ENCODE data around the gene MAN2B2.

The MAN2B2 gene

DNA sequence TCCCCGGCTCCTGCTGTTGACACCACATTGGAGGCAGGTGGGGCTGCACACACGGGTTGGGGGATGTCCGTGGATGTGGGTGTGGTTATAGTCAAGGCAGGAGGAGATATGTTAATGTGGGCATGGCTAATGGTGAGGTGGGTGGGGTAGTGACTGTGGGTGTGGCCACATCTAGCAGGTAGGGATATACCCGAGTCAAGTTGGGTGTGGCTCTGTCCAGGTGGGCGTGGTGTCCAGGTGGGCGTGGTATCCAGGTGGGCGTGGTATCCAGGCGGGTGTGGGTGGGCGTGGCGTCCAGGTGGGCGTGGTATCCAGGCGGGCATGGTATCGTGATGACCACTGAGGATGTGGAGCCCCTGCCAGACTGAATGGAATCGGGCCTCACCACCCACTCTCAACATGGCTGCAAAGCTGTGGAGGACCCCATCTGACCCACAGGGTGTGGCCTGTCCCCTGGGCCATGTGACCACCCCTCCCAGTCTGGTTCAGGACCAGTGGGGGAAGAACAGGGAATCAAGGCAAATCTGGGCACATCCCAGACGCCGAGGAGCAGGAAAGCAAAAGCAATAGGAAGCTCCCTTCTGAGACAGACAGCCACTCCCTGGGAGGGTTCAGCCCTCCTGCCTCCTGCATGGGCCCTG lies 21.0 kb downstream of the MAN2B2 start:
- DNase-seq (ENCODE audit: low read depth), result no peak

DNA sequence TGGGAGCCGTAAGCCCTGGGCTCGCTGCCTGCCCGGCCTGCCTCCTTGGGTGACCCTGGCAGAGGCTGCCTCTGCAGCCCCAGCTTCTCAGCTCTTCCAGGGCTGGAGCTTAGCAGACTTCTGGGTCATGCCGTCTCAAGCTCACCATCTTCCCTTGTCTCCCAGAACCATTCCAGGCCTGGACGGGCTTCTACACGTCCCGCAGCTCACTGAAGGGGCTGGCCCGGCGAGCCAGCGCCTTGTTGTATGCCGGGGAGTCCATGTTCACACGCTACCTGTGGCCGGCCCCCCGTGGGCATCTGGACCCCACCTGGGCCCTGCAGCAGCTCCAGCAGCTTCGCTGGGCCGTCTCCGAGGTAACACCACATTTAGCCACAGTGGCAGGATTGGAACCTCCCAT lies 22.0 kb downstream of the MAN2B2 start:
- no peak for DNase-seq (ENCODE audit: low read depth)

DNA sequence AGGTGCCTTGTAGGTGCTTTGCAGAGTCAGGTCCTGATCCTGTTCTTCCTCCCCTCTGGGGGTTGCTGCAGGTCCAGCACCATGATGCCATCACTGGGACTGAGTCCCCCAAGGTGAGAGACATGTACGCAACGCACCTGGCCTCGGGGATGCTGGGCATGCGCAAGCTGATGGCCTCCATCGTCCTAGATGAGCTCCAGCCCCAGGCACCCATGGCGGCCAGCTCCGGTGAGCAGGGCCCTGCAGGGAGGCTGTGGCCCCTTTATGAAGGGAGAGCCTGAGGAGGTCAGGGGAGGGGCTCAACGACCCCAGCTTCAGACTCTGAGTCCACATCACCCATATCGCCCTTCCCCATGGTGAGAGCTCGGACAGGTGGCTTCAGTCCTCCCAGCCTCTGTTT lies 23.1 kb downstream of the MAN2B2 start:
- DNase-seq (ENCODE audit: low read depth), result no peak

DNA sequence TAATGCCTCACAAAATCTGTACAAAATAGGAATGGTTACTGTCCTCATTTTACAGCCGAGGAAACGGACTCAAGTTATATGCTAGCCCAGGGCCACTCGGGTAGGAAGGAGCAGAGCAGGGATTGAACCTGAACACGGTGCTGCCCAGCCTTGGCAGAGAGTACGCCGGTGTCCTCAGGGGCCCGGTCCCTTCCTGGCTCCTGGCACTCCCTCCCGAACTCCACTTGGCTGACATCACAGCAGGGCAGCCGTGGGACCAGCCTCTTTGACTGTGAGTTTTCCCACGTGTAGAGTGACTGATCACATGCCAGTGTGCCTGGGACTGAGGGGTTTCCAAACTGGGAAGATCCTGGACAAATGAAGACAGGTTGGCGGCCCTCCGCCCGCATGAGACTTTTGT lies 23.7 kb downstream of the MAN2B2 start:
- DNase-seq (ENCODE audit: low read depth), result no peak

DNA sequence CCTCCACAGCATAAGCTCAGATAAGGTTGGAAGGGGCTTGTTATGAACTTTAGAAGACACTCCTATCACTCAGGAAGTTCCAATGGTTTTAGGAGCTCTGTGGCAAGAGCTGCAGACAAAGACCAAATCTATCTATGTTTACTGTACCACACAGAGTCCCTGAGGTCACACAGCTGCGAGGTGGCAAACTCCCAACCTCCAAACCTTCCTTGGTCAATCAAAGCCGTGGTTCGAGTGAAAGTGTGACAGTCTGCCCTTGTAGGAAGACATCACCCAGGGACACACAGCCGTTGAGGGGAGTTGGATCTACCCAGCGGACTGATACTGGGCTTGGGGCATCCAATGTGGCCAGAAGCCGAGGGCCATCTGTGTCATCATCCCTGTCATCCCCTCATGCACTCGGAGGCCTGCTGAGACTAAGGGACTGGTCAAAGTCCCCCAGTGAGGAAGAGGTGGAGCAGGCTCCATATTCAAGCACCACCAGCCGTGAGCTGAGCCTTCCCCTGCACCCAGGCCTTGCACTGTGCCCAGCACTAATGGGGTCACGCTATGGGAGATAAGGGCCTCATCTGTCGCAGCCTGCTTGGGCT lies 26.8 kb downstream of the MAN2B2 start:
- DNase-seq (ENCODE audit: low read depth), result no peak

DNA sequence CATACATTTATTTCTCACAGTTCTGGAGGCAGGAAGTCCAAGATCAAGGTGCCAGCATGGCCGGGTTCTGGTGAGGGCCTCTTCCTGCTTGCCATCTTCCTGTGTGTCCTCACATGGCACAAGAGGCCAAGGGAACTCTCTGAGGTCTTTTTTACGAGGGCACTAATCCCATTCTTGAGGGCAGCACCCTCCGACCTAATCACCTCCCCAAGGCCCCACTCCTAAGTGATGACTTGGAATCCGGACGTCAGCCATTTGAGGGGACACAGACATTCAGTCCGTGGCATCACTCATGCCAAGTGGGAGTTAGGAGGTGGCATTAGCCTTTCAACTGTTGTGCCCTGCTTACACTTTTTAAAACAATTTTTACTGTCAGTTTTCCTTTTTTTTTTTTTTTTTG lies 27.3 kb downstream of the MAN2B2 start:
- DNase-seq (ENCODE audit: low read depth), result no peak

DNA sequence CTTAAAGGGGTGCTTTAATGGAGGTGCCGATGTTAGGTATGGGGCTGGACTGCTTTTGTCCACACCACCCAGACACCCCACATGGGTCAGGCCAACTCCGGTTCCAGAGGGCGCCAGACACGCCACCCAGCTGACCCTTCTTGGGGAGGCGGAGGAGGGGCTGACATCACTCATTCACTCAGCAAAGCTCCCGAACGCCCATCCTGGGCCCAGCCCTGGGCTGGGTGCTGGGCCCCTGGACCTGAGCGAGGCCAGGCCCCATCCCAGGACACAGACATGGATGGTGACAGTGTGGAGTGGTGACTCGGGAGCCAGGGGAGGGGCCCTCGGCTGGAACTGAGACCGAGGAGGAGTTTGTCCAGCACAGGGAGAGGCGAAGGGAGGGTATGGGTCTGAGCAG lies 28.1 kb downstream of the MAN2B2 start:
- no peak for DNase-seq (ENCODE audit: low read depth)

DNA sequence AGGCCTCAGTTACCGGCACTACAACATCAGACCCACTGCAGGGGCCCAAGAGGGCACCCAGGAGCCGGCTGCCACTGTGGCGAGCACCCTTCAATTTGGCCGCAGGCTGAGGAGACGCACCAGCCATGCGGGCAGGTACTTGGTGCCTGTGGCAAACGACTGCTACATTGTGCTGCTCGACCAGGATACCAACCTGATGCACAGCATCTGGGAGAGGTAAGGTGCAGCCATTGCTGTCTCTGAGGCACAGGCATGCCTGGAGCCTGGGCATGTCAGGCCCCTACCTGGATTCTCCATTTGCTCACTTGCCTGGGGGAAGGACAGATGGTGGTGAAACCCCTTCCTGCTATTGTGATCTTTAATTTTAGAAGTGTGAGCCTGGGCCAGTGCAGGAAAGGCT lies 30.1 kb downstream of the MAN2B2 start:
- DNase-seq (ENCODE audit: low read depth), result no peak

DNA sequence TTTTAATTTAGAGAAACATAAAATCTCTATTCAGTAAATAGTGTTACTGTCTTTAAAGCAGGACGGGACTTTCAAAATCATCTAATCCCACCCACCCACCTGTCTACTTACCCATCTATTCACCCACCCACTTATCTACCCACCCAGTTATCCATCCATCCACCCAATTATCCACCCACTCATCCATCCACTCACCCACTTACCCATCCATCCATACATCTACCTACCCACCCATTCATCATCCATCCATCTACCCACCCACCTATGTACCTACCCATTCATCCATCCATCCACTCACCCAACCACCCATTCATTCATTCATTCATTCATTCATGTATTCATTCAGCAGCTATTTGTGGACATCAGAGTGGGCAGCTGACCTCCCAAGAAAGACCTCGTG lies 30.6 kb downstream of the MAN2B2 start:
- no peak for DNase-seq (ENCODE audit: low read depth)

DNA sequence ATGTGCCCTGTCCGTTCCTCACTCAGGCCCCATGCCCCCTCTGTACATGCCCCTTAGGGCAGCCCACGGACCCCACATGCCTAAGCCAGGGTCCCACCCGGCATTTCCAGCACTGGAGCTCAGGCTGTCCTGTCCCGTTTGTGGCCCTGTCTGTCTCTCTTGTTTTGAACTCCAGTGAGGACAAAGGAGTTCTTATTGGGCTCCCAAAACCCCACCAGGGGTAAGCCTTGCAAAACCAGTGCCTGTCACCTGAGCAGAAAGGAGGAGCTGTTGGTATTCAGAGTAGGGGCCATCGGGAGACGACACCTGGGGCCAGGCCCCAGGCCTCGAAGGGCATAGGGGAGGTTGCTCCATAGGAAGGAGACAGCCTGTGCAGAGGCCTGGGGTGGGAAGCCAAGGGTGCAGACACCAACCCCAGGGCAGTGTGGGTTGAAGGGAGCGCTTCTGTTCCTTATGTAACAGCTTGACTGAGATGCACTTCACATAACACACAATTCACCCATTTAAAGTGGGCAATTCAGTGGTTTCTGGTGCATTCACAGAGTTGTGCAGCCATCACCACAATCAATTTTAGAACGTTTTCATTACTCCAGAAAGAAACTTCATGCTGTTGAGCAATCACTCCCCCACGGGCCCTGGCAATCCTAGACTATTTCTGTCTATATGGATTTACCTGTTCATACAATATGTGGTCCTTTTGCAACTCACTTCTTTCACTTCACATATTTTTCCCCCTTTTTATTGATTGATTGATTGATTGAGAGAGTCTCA lies 31.7 kb downstream of the MAN2B2 start:
- DNase-seq (ENCODE audit: low read depth), result no peak

DNA sequence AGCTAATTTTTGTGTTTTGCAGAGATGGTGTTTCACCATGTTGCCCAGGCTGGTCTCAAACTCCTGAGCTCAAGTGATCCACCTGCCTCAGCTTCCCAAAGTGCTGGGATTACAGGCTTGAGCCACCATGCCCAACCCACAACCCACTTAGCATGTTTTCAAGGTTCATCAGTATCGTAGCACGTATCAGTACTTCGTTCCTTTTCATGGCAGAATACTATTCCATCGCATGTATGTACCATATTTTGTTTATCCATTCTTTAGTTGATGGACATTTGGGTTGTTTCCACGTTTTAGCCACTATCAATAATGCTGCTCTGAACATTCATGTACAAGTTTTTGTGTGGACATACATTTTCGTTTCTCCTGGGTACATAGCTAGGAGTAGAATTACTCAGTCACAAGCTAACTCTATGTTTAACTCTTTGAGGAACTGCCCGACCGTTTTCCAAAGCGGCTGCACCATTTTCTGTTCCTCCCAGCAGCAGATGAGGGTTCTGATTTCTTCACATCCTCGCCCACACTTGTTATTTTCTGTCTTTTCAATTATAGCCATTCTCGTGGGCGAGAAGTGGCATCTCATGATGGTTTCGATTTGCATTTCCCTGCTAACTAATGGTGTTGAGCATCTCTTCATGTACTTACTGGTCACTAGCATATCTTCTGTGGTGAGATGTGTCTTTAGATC lies 32.5 kb downstream of the MAN2B2 start:
- DNase-seq (ENCODE audit: low read depth), result no peak

DNA sequence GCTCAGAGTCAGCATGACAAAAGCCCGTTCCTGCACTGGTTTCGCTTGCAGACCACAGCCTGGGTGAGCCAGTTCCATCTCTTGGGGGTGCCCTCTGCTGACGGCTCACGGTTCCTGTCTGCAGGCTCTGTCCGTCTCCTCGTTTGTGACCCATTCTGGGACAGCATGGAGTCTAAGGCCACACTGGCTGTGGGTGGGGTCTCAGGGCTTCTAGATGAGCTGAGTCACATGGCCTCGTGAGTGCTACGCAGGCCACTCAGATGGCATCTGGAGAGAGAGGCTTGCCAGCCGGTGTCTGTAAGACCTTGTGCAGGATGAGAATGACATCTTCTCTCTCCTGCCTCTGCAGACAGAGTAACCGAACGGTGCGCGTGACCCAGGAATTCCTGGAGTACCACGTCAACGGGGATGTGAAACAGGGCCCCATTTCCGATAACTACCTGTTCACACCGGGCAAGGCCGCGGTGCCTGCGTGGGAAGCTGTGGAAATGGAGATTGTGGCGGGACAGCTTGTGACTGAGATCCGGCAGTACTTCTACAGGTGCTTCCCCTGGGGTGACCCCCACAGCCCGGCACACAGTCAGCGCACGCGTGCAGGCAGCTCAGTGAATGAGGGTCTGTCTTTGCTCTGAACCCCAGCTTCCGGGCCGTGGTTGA lies 33.9 kb downstream of the MAN2B2 start:
- no peak for DNase-seq (ENCODE audit: low read depth)

DNA sequence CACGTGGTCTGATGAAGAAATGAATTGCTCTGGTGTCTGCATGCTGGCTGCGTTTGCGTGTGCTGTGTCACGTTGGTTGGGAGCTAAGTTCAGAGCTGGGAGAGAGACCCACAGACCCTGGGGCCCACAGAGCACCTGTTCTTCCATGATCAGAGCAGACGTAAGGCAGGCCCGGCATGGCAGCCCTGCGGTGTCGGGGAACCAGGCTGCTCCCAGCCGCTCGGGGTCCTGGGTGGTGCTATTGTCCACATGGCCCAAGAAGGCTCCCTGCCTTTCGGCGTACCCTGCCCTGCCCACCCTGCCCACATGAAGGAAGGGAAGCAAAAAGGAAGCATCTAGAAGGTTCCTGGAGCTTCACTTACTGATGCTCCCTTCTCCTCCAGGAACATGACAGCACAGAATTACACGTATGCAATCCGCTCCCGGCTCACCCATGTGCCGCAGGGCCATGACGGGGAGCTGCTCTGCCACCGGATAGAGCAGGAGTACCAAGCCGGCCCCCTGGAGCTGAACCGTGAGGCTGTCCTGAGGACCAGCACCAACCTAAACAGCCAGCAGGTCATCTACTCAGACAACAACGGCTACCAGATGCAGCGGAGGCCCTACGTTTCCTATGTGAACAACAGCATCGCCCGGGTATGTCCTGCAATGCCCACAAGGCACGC lies 34.6 kb downstream of the MAN2B2 start:
- no peak for DNase-seq (ENCODE audit: low read depth)

DNA sequence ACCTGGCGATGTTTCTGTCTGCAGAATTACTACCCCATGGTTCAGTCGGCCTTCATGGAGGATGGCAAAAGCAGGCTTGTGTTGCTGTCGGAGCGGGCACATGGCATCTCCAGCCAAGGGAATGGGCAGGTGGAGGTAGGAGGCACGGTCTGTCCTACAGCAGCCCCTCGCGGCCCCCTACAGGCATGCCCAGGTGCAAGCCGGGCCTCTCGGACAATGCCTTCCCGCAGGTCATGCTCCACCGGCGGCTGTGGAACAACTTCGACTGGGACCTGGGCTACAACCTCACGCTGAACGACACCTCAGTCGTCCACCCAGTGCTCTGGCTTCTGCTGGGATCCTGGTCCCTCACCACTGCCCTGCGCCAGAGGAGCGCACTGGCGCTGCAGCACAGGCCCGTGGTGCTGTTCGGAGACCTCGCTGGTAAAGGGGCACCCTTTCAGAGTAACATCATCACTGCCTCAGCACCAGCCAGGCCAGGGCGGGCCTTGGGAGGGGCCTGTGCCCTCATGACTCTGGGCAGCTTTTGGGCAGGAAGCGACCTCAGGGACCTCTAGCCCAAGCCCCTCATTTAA lies 36.0 kb downstream of the MAN2B2 start:
- DNase-seq (ENCODE audit: low read depth), result no peak

DNA sequence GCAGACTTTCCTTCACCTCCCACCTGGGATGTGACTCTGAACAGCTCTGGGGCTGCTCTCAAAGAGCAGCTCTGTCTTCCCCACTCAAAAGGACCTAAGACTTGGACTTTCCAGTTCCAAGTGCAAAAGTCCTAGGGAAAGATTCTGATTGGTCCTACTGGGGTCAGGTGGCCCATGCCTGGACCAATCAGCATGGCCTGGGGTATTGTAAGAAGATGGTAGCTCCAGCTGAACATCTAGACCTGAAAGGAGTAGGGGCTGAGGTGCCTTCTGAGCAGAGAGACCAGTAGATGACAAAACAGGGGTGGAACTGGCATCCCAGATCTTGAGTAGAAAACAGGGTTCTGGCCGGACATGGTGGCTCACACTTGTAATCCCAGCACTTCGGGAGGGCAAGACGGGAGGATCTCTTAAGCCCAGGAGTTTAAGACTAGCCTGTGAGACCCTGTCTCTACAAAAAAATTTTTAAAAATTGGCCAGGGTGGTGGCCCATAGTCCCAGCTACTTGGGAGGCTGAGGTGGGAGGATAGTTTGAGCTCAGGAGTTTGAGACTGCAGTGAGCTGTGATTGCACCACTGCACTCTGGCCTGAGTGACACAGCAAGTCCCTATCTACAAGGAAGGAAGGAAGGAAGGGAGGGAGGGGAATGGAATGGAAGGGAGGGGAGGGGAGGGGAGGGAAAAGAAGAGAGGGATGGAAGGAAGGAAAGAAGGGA lies 38.1 kb downstream of the MAN2B2 start:
- DNase-seq (ENCODE audit: low read depth), result no peak

DNA sequence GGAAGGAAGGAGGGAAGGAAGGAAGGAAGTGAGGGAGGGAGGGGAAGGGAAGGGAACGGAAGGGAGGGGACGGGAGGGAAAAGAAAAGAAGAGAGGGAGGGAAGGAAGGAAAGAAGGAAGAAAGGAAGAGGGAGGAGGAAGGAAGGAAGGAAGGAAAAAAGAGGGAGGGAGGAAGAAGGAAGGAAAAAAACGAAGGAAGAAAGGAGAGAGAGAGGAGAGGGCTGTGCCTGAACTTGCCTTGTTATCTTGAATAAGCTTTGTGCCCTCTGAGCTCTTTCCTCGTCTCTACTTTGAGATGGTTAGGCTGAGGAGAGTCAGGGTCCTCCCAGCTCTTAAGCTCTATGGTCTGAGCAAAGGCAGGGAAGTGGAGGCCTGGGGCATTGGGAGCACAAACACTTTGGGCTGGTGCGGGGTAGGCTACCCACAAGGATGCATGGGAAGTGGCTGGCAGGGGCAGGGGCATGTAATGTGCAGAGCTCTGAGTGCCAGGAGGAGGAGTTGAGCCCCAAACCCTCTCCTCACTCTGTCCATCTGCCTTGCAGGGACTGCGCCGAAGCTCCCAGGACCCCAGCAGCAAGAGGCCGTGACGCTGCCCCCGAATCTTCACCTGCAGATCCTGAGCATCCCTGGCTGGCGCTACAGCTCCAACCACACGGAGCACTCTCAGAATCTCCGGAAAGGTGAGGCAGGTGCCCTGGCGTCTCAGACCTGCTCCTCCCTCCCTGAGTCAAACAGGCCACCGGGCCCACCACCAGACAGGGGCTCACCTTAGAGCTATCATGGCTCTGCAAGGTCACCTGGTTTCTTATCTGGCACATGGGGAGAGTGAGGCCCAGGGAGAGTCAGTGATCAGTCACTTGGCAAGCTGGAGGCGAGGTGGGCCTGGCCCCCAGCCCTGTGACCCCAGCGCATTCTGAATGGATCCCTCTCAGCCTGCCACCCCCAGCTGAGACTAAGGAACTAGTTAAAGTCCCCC lies 39.0 kb downstream of the MAN2B2 start:
- DNase-seq (ENCODE audit: low read depth), result no peak

DNA sequence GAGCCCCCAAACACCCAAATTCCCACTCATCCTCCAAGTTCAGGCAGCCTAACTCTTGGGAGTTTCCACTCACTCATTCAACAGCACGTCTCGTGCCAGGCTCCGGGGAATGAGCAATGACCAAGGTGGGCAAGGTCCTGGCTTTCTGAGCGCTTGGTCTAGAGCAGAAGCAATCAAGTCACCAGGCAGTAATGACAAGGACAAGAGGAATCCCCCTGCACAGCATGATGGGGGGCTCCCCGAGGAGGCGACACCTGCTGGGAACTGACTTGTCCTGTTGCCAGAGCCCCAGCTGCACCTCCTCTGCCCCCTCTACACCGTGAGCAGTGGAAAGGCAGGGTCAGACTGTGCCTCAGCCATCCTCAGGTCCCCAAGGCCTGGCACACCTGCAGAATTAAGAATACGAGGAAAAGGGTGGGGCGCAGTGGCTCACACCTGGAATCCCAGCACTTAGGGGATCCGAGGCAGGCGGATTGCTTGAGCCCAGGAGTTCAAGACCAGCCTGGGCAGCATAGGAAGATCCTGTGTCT lies 39.8 kb downstream of the MAN2B2 start:
- no peak for DNase-seq (ENCODE audit: low read depth)

DNA sequence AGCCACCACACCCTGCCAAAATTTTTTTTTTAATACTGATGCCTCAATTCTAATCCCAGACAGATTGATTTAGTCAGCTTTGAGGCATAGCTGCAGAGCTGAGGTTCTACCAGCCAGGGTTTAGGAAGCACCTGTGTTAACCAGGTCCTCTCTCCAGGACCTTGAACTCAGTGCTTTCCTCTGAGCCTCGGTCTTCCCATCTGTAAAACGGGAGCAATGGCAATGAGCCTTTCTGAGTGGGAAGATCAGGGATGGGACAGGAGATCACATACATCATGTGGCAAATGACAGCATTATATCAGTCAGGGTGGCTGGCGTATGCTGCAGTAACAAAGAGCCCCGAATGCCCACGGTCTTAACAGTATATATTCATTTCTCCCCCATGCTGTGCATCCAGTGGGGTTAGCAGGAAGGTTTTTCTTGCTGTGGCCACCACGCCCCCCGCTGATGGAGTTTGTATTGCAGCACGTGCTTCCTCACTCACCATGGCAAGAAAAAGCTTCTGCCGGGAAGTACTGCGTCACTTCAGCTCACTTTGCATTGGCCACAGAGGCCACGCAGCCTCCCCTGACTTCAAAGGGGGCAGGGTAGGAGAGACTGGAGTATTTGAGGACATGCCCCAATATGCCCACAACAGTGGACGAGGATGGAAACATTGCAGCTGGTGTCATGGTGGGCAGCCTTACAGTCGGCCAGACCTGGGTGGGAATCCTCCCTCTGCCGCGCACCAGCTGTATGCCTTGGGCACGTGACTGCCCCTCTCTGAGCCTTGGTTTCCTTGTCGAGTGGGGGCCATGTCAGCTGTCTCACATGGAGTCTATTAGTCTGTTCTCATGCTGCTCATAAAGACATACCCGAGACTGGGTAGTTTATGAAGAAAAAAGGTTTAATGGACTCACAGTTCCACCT lies 41.4 kb downstream of the MAN2B2 start:
- DNase-seq (ENCODE audit: low read depth), result no peak

Data from stimulated activated CD8-positive, alpha-beta memory T cell treated with anti-CD3 and anti-CD28 coated beads, Interleukin-12 subunit alpha, Interleukin-12 subunit beta, amount 100 ng/mL, for 1 hour (primary cell).